ENCODE measurements around the gene ZRANB3.

DNA sequence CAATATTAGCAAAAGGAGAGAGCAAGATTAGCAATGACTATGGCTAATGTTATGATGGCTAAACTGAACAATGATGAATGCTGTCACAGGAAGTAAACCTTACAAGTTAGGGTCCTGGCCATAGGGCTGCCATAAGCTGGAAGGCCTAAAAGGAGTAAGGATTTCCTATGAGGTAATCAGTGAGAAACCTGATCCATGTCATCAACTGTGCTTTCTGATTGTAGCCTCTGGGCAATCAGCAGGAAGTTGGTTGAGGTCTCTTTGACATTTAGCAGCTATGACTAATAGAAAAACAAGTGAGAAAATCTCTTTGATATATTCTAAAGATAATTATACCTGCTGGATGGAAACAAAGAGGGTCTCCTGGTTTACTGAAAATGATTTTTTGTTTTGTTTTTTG, 285.9 kb downstream of the ZRANB3 start:
- TF ChIP-seq, protein P1, sequence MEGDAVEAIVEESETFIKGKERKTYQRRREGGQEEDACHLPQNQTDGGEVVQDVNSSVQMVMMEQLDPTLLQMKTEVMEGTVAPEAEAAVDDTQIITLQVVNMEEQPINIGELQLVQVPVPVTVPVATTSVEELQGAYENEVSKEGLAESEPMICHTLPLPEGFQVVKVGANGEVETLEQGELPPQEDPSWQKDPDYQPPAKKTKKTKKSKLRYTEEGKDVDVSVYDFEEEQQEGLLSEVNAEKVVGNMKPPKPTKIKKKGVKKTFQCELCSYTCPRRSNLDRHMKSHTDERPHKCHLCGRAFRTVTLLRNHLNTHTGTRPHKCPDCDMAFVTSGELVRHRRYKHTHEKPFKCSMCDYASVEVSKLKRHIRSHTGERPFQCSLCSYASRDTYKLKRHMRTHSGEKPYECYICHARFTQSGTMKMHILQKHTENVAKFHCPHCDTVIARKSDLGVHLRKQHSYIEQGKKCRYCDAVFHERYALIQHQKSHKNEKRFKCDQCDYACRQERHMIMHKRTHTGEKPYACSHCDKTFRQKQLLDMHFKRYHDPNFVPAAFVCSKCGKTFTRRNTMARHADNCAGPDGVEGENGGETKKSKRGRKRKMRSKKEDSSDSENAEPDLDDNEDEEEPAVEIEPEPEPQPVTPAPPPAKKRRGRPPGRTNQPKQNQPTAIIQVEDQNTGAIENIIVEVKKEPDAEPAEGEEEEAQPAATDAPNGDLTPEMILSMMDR (IDR thresholded peaks at IDR 0.05): no peak
- TF ChIP-seq POLR2A (IDR thresholded peaks at IDR 0.05): no peak
- TF ChIP-seq POLR2AphosphoS5 (IDR thresholded peaks at IDR 0.05): no peak
